SH-SY5Y (cell line): ENCODE data around the gene COMMD10.

Source experiments
- GATA2 ChIP-seq: IDR thresholded peaks from 2 replicates; pipeline ENCODE4 v1.6.1; 2011; ENCODE audit warnings: mild to moderate bottlenecking, low read depth, low read length
- GATA3 ChIP-seq: IDR thresholded peaks from 2 replicates; pipeline ENCODE4 v1.6.1; 2011; ENCODE audit warnings: low read depth, mild to moderate bottlenecking, low read length, moderate library complexity

The COMMD10 gene

GRCh38 chr5:116084871-116085715 lies at the start of gene COMMD10:
Gene COMMD10, plus strand, starts transcription at chr5:116085025.
- TF ChIP-seq GATA3 (no peak), GATA2 (no peak)

DNA sequence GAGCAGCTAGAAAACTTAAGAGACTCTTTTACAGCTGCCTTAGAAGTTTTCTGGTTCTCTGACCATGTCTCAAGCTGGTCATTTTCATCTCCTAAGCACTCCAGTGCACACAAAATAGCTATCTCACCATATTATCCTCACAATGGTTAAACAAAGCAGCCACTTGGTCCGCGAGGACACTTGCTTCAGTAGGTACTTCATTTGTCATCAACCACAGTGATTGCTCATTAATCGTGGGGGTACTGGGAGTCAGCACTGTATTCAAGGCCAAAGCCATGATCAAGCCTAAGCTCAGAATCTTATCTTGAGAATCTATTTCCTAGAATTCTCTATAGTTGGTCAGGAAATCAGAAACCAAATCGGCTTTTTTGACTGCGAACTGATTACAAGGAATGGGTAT lies 49.7 kb upstream of the COMMD10 start:
- no peak for TF ChIP-seq GATA2
- no peak for TF ChIP-seq GATA3

GRCh38 chr5:116037236-116037822 lies 47.5 kb upstream of the COMMD10 start:
- TF ChIP-seq GATA3 (no peak), GATA2 (no peak)

GRCh38 chr5:116038817-116039216 lies 46.0 kb upstream of the COMMD10 start:
- no peak for TF ChIP-seq GATA3
- TF ChIP-seq GATA2: no peak

- no peak for TF ChIP-seq GATA2
- no peak for TF ChIP-seq GATA3
These were observed 42.5 kb upstream of the COMMD10 start for GRCh38 chr5:116042375-116042774.

DNA sequence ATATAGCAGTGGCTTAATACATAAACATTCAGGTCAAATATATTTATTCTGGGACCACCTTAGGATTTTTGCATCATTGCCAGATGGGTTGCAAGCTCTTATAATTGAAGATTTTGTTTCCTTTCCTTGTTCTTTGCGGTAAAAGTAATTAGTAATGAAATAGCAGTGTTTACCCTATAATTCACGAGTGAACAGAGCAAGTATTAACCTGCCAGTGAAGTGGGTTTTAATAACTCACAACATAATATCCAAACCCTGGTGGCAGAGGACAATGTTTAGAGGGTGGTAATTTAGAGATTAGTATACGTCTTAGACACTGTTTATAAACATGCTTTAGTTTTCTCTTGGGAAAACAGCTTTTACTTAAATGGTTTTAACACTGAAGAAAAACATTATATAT lies 40.8 kb upstream of the COMMD10 start:
- TF ChIP-seq GATA3: no peak
- TF ChIP-seq GATA2: no peak

GRCh38 chr5:116045821-116046220 lies 39.0 kb upstream of the COMMD10 start:
- TF ChIP-seq GATA3 (no peak), GATA2 (no peak)

GRCh38 chr5:116046261-116046660 lies 38.6 kb upstream of the COMMD10 start:
- TF ChIP-seq GATA3 (no peak), GATA2 (no peak)

DNA sequence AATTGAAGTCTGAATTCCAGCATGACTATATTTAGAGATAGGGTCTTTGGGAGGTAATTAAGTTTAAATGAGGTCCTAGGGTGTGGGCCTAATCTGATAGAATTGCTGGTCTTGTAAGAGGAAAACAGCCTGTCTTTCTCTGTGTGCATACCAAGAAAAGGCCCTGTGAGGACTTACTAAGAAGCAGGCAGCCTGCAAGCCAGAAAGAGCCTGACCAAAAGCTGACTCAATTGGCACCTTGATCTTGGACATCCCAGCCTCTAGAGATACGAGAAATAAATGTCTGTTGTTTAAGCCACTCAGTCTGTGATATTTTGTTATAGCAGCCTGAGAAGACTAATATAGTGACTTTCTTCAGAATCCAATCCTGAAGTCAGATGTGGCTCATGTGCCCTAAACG lies 38.0 kb upstream of the COMMD10 start:
- TF ChIP-seq GATA3 (no peak), GATA2 (no peak)

DNA sequence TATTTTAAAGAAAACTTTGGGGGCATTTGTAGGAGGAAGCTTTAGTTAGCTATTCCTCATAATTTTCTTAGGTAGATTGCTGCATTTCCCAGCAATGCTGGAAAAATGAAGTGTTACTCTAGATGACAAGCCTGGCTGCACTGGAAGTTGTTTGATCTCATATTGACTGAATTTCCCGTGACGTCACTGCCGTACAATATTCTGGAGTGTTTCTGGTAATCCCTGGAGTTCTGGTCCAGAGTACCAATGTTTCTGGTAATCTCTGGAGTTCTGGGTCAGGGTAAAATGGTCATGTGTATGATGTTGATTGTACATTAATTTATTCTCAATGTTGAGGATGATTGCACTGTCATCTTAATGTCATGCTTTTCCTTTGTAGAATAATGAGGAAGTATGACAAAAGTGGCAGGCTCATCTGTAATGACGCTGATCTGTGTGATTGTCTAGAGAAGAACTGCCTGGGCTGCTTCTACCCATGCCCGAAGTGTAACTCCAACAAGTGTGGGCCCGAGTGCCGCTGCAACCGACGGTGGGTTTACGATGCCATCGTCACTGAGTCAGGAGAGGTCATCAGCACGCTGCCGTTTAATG lies 26.4 kb upstream of the COMMD10 start:
- no peak for TF ChIP-seq GATA2
- TF ChIP-seq GATA3: no peak

GRCh38 chr5:116062352-116062751 lies 22.5 kb upstream of the COMMD10 start:
- TF ChIP-seq GATA2 (no peak), GATA3 (no peak)

GRCh38 chr5:116063950-116064349 lies 20.9 kb upstream of the COMMD10 start:
- TF ChIP-seq GATA3: no peak

DNA sequence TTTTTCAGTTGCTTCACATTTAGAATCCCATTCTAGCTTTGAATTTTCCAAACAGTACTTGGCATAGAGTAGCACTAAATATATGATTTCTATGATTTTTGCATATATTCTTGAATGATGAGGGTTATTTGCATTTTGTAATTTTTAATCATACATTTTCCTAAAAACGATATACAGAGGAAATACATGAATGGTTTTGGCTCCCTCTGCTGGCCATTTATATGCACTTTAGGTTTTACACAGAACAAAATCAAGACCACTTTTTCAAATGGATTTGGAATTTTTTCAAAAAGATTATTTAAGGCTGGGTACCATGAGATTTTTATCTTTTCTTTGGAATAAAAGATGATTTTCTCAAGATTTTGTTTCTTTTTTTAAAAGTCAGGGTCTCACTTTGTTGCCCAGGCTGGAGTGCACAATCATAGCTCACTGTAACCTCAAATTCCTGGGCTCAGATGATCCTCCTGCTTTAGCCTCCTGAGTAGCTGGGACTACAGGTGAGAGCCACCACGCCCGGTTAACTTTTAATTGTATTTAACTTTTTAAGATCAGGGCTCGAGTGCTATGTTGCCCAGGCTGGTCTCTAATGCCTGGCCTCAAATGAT lies 16.7 kb upstream of the COMMD10 start:
- TF ChIP-seq GATA3: no peak
- TF ChIP-seq GATA2: no peak

- TF ChIP-seq GATA3: no peak
- no peak for TF ChIP-seq GATA2
These were observed 13.6 kb upstream of the COMMD10 start for GRCh38 chr5:116071211-116071610.

GRCh38 chr5:116075191-116075831 lies 9.5 kb upstream of the COMMD10 start:
- TF ChIP-seq GATA2 (no peak), GATA3 (no peak)
